GM13976 (cell line): ENCODE measurements around the gene NCBP3.

ENCODE experiments used
- DNase-seq: peaks from one replicate; pipeline ENCODE4 v3.0.0; 2012; ENCODE audit warnings: low spot score
- CTCF ChIP-seq: IDR thresholded peaks from 2 replicates; pipeline ENCODE4 v1.5.1; 2012; ENCODE audit warnings: borderline replicate concordance, mild to moderate bottlenecking; ENCODE audit not compliant: insufficient read depth; ENCODE audit errors: extremely low read depth, missing control alignments, control extremely low read depth
- in situ Hi-C: fragments of 300-500 bp; cut with MboI; formaldehyde crosslinking; loops from one replicate; pipeline ENCODE4 v1.12.0; 2022; ENCODE audit warnings: low sequenced_read_pairs, mixed read lengths, inconsistent platforms; ENCODE audit not compliant: unreplicated experiment

The NCBP3 gene

GRCh38 chr17:3808701-3809100 is 37.3 kb downstream of the NCBP3 start:
- in situ Hi-C loops, result no loop called here
- DNase-seq, result no peak

GRCh38 chr17:3805581-3805980 is 40.5 kb downstream of the NCBP3 start:
- no peak for DNase-seq
- no peak for TF ChIP-seq CTCF
- in situ Hi-C loops, result no loop called here

More at GRCh38 chr17:3808701-3809100, 37.3 kb downstream of the NCBP3 start:
- no peak for TF ChIP-seq CTCF

GRCh38 chr17:3804503-3804931 is 41.5 kb downstream of the NCBP3 start:
- DNase-seq, result peak; percentile 78
- in situ Hi-C loops, result no loop called here
- no peak for TF ChIP-seq CTCF

GRCh38 chr17:3803308-3803640 is 42.8 kb downstream of the NCBP3 start:
- no peak for TF ChIP-seq CTCF
- no peak for DNase-seq
- in situ Hi-C loops, result no loop called here

- in situ Hi-C loops, result no loop called here
- no peak for TF ChIP-seq CTCF
These were observed 43.4 kb downstream of the NCBP3 start for GRCh38 chr17:3802461-3803307.

GRCh38 chr17:3801792-3802191 is 44.3 kb downstream of the NCBP3 start:
- no peak for TF ChIP-seq CTCF
- in situ Hi-C loops, result no loop called here
- no peak for DNase-seq

More at GRCh38 chr17:3802461-3803307, 43.4 kb downstream of the NCBP3 start:
- no peak for DNase-seq
